ENCODE measurements around the gene GJC3. TPM values are rescaled to one million over a fixed set of nuclear protein-coding genes. Genes with fewer than 3 reads are reported as not detected.
A peak's percentile ranks its signal among the peaks of the same experiment; 100 is the strongest.

GJC3 gene
- total and polyA plus RNA-seq, 2 of the 13 experiments (the other 11 are each of a cell fraction or from before 2014, with no cell fraction given), result 0.75 to 1.4 TPM

DNA sequence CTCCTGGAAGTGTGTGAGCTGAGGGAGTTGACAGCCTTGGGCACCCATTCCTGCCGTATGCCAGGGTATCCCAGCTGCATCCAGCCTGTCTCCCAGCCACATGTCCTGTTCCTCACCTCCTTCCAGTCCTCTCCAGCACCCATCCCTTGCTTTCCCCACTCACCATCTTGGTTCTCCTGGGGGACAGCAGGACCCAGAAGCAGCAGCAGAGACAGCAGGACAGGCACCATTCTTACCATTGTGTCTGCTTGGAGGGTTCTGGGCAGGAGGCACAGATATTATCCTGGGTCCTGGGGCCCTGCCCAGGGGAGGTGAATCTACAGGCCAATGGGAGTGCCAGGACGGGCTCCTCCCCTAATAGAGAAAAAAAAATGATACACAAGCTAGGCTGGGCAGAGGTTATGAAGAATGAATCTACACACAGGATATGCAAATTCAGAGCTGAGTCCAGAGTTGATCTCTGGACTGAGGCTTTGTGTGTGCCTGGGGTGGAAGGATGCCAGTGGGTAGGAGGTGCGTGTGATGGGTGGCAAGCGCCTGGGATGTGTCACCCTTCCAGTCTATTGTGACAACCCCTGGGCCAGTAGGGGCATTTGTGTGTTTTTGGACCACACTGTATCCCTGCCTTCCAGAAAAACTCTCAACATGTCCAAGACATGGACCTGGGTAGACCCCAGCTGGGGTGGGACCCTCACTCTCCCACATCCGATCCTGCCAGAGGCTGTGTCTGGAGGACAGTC, 46.5 kb upstream of the GJC3 start, which contains the start of gene AZGP1 (continued):
- 0 out of 2 replicates have a peak, but pooled peaks have one; percentile 25 for TF ChIP-seq MNT (IDR thresholded peaks at IDR 0.05)
- no peak for TF ChIP-seq ZNF382 (CRISPR knock-in tag; IDR thresholded peaks at IDR 0.05; ENCODE audit: borderline replicate concordance)
- peak; percentile 74; the same call in 1 of the 2 replicates for TF ChIP-seq SIN3A (IDR thresholded peaks at IDR 0.05; ENCODE audit: borderline replicate concordance, low read depth, low read length)
- TF ChIP-seq CCAR2 (optimal IDR thresholded peaks at IDR 0.05; ENCODE audit: low read depth, low read length), result peak; percentile 34
- no peak for TF ChIP-seq RAD51 (IDR thresholded peaks at IDR 0.05; ENCODE audit: borderline replicate concordance)
- no peak for TF ChIP-seq CBX1 (IDR thresholded peaks at IDR 0.05; ENCODE audit: low read depth)
- TF ChIP-seq, protein P1, sequence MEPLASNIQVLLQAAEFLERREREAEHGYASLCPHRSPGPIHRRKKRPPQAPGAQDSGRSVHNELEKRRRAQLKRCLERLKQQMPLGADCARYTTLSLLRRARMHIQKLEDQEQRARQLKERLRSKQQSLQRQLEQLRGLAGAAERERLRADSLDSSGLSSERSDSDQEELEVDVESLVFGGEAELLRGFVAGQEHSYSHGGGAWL (CRISPR knock-in tag; IDR thresholded peaks at IDR 0.05), result no peak; the same call in 1 of the 2 replicates
- TF ChIP-seq ZBTB21 (CRISPR knock-in tag; IDR thresholded peaks at IDR 0.05), result no peak
- TF ChIP-seq CREB1 (IDR thresholded peaks at IDR 0.05), result peak; percentile 30; the same call in 1 of the 2 replicates
- TF ChIP-seq CREB1 (CRISPR knock-in tag; IDR thresholded peaks at IDR 0.05), result no peak
- no peak for TF ChIP-seq TP53 (CRISPR knock-in tag; conservative IDR thresholded peaks at IDR 0.05)
- no peak for TF ChIP-seq ZNF841 (CRISPR knock-in tag; IDR thresholded peaks at IDR 0.05; ENCODE audit: borderline replicate concordance)
- TF ChIP-seq YEATS4 (CRISPR knock-in tag; IDR thresholded peaks at IDR 0.05; ENCODE audit: borderline replicate concordance), result peak; percentile 44; the same call in 1 of the 2 replicates
- no peak for TF ChIP-seq ZFAT (CRISPR knock-in tag; conservative IDR thresholded peaks at IDR 0.05)
- no peak for TF ChIP-seq NPAS2 (CRISPR knock-in tag; IDR thresholded peaks at IDR 0.05; ENCODE audit: borderline replicate concordance)
- TF ChIP-seq, protein P2, sequence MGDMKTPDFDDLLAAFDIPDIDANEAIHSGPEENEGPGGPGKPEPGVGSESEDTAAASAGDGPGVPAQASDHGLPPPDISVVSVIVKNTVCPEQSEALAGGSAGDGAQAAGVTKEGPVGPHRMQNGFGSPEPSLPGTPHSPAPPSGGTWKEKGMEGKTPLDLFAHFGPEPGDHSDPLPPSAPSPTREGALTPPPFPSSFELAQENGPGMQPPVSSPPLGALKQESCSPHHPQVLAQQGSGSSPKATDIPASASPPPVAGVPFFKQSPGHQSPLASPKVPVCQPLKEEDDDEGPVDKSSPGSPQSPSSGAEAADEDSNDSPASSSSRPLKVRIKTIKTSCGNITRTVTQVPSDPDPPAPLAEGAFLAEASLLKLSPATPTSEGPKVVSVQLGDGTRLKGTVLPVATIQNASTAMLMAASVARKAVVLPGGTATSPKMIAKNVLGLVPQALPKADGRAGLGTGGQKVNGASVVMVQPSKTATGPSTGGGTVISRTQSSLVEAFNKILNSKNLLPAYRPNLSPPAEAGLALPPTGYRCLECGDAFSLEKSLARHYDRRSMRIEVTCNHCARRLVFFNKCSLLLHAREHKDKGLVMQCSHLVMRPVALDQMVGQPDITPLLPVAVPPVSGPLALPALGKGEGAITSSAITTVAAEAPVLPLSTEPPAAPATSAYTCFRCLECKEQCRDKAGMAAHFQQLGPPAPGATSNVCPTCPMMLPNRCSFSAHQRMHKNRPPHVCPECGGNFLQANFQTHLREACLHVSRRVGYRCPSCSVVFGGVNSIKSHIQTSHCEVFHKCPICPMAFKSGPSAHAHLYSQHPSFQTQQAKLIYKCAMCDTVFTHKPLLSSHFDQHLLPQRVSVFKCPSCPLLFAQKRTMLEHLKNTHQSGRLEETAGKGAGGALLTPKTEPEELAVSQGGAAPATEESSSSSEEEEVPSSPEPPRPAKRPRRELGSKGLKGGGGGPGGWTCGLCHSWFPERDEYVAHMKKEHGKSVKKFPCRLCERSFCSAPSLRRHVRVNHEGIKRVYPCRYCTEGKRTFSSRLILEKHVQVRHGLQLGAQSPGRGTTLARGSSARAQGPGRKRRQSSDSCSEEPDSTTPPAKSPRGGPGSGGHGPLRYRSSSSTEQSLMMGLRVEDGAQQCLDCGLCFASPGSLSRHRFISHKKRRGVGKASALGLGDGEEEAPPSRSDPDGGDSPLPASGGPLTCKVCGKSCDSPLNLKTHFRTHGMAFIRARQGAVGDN (CRISPR knock-in tag; IDR thresholded peaks at IDR 0.05), result peak; percentile 69
- no peak for TF ChIP-seq GABPA (IDR thresholded peaks at IDR 0.05; ENCODE audit: low read depth, low read length)
- TF ChIP-seq GABPA (CRISPR knock-in tag; IDR thresholded peaks at IDR 0.05; ENCODE audit: low read depth), result no peak
- TF ChIP-seq ZNF235 (CRISPR knock-in tag; IDR thresholded peaks at IDR 0.05; ENCODE audit: borderline replicate concordance), result no peak
- no peak for TF ChIP-seq CREM (IDR thresholded peaks at IDR 0.05)
- TF ChIP-seq CREM (CRISPR knock-in tag; IDR thresholded peaks at IDR 0.05), result no peak
- TF ChIP-seq HOXD1 (CRISPR knock-in tag; IDR thresholded peaks at IDR 0.05), result no peak
- TF ChIP-seq TEAD3 (CRISPR knock-in tag; optimal IDR thresholded peaks at IDR 0.05; ENCODE audit: borderline replicate concordance), result peak; percentile 56
- no peak for TF ChIP-seq ZNF678 (CRISPR knock-in tag; IDR thresholded peaks at IDR 0.05)
- TF ChIP-seq FOXO4 (CRISPR knock-in tag; conservative IDR thresholded peaks at IDR 0.05), result no peak

All from HepG2 (cell line).